Measurements from ENCODE around the gene KIF20B. TPM values are rescaled to one million over a fixed set of nuclear protein-coding genes. Genes with fewer than 3 reads are reported as not detected.

Gene KIF20B
- total RNA-seq, 1 experiment from 2014 or later: 78.9 TPM

DNA sequence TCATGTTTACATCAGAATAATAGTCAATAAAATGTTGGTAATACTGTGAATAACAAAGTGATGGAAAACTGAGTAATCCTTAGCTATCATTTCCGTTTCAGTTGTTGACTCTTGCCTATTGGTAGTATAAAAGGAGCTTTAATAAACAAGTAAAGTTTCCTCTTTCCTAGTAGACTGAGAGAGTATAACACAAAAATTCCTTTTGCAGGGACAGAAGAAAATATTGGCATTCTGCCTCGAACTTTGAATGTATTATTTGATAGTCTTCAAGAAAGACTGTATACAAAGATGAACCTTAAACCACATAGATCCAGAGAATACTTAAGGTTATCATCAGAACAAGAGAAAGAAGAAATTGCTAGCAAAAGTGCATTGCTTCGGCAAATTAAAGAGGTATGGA is 9.4 kb downstream of the KIF20B start:
- Histone ChIP-seq H3K27ac (ENCODE audit: low read depth, low read length, poor library complexity, severe bottlenecking) (no peak overlapping the region), H3K36me3 (ENCODE audit: insufficient read depth, low read length, poor library complexity, severe bottlenecking) (peaks cover 41% of the 10 kb centered on the region), H3K4me1 (ENCODE audit: insufficient read depth, low read length, poor library complexity, severe bottlenecking) (peaks cover 13% of the 10 kb centered on the region), H3K27me3 (replicated peaks; ENCODE audit: insufficient read depth, low read depth, low read length, poor library complexity) (no peaks in the 10 kb centered on the region), H3K4me3 (ENCODE audit: low read depth, low read length, poor library complexity, severe bottlenecking) (no peak overlapping the region), H3K9me3 (ENCODE audit: low read depth, low read length, poor library complexity, severe bottlenecking) (no peaks in the 10 kb centered on the region)
- no TSS peak for BruUV-seq (replicated peaks)
- ChIA-PET POLR2A (ENCODE audit: low non-redundant PET) (no interaction called here), CTCF (no interaction called here)
- TF ChIP-seq EZH2 (IDR thresholded peaks at IDR 0.05; ENCODE audit: borderline replicate concordance, low read depth, low read length, poor library complexity, severe bottlenecking) (no peak), CTCF (conservative IDR thresholded peaks at IDR 0.05; ENCODE audit: low read depth, low read length) (no peak)
- DNase-seq (ENCODE audit: low spot score): no peak
- intact Hi-C loops (cut with micrococcal nuclease; ENCODE audit: unreplicated experiment): no loop called here

DNA sequence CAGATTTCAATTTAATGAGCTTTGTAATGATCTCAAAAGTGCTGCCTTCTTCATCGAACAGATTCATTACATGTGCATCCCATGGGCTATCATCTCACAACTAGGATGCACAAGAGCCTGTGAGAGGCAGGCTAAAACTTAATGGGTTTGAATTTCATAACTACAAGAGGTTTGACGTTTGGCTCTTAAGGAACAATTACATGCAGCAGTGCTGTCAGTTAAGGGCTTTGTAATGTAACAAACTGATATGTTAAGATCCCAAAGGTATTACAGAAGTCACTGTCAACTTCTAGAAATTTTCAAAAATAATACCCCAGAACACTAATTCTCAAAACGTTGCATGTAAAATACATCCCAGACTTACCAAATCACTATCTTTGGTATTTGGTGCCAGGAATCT is 33.2 kb downstream of the KIF20B start:
- no peak overlapping the region for H3K4me3 ChIP-seq (ENCODE audit: low read depth, low read length, poor library complexity, severe bottlenecking)
- no peaks in the 10 kb centered on the region for H3K4me1 ChIP-seq (ENCODE audit: insufficient read depth, low read length, poor library complexity, severe bottlenecking)
- BruUV-seq (replicated peaks): no TSS peak
- DNase-seq (ENCODE audit: low spot score): no peak
- intact Hi-C loops (cut with micrococcal nuclease; ENCODE audit: unreplicated experiment): no loop called here
- CTCF ChIA-PET: no interaction called here
- POLR2A ChIA-PET (ENCODE audit: low non-redundant PET): interaction anchor here (0.6 kb wide), 1 partner anchor 164 kb away, joined by 3 read pairs; no protein-coding TSS in a partner anchor
- H3K27me3 ChIP-seq (replicated peaks; ENCODE audit: insufficient read depth, low read depth, low read length, poor library complexity): no peaks in the 10 kb centered on the region
- TF ChIP-seq CTCF (conservative IDR thresholded peaks at IDR 0.05; ENCODE audit: low read depth, low read length) (no peak), EZH2 (IDR thresholded peaks at IDR 0.05; ENCODE audit: borderline replicate concordance, low read depth, low read length, poor library complexity, severe bottlenecking) (no peak)
- peaks cover 38% of the 10 kb centered on the region for H3K36me3 ChIP-seq (ENCODE audit: insufficient read depth, low read length, poor library complexity, severe bottlenecking)
- no peaks in the 10 kb centered on the region for H3K9me3 ChIP-seq (ENCODE audit: low read depth, low read length, poor library complexity, severe bottlenecking)
- H3K27ac ChIP-seq (ENCODE audit: low read depth, low read length, poor library complexity, severe bottlenecking): no peak overlapping the region

- ChIA-PET POLR2A (ENCODE audit: low non-redundant PET) (no interaction called here), CTCF (no interaction called here)
- peaks cover 35% of the 10 kb centered on the region for H3K36me3 ChIP-seq (ENCODE audit: insufficient read depth, low read length, poor library complexity, severe bottlenecking)
Observed at GRCh38 chr10:89738551-89739209, 37.3 kb downstream of the KIF20B start.

More at GRCh38 chr10:89738551-89739209, 37.3 kb downstream of the KIF20B start:
- no TSS peak for BruUV-seq (replicated peaks)
- H3K27ac ChIP-seq (ENCODE audit: low read depth, low read length, poor library complexity, severe bottlenecking): no peak overlapping the region
- DNase-seq (ENCODE audit: low spot score): no peak
- intact Hi-C loops (cut with micrococcal nuclease; ENCODE audit: unreplicated experiment): no loop called here
- no peaks in the 10 kb centered on the region for H3K9me3 ChIP-seq (ENCODE audit: low read depth, low read length, poor library complexity, severe bottlenecking)
- H3K4me3 ChIP-seq (ENCODE audit: low read depth, low read length, poor library complexity, severe bottlenecking): no peak overlapping the region
- no peaks in the 10 kb centered on the region for H3K4me1 ChIP-seq (ENCODE audit: insufficient read depth, low read length, poor library complexity, severe bottlenecking)
- H3K27me3 ChIP-seq (replicated peaks; ENCODE audit: insufficient read depth, low read depth, low read length, poor library complexity): no peaks in the 10 kb centered on the region
- no peak for TF ChIP-seq CTCF (conservative IDR thresholded peaks at IDR 0.05; ENCODE audit: low read depth, low read length)

Data from A673 (cell line).